ENCODE data around the gene HSPBAP1. TPM values are rescaled to one million over a fixed set of nuclear protein-coding genes. Genes with fewer than 3 reads are reported as not detected.

The HSPBAP1 gene
- total RNA-seq, 1 donor from 2014 or later: 6.6 TPM

DNA sequence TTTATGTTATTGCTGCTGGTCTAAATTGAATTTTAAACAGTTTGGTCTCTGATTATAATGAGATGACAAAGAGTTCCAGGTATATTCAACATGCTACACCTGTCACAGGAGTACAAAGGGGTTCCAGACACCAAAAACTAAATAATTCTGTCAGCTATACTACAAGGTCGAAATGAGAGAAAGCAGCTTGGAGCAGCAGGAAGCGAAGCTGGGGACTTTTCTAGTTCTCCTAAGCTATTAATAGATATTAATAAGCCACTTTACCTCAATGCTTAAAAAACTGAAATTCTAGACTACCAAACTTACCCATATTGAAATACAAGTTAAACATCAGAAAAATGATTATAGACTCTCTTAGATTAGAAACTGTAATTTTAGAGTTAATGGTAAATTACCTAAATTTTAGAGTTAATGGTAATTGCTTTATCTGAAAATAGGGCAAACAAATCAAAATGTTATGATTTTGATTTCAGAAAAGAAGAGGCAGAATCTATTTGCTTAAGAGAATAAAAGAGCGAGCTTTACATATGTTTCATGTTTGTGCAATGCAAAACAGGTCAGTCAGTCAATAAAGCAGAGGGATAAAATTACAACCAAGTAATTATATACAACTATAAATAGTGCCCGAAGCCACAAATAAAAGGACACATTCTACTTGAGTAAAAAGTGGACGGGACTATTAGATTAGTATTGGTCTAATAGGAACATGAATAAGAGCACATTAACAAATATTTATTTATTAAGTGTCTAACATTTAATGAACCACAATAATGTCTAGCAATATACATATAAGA, 16.8 kb downstream of the HSPBAP1 start:
- Mint-ChIP-seq H3K36me3 (ENCODE audit: low read depth) (peaks cover 5% of the 10 kb centered on the region), H3K4me1 (ENCODE audit: low read depth) (peaks cover 6% of the 10 kb centered on the region), H3K4me3 (ENCODE audit: low read depth) (no peak overlapping the region), H3K9me3 (no peaks in the 10 kb centered on the region), H3K27ac (no peak overlapping the region), H3K27me3 (ENCODE audit: low read depth) (no peaks in the 10 kb centered on the region)
- intact Hi-C loops (cut with micrococcal nuclease): no loop called here
- DNase-seq (ENCODE audit: low spot score): no peak

DNA sequence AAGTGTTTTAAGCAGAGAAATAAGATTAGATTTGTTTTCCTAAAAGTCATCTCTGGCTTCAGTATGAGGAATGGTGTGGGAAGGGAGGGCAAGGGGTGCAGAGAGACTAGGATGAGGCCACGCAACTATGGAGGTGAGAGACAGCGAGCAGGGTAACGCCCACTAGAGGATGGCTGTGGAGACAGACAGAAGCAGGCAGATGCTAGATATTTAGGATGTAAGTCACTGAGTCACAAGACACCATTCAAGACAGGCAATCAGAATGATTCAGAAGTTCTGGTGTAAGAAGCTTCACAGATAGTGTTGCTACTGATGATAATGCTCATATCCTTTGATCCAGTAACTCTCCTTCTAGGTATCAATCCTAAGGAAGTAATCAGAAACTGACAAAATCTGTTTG, 19.1 kb downstream of the HSPBAP1 start:
- no peak overlapping the region for H3K4me3 Mint-ChIP-seq (ENCODE audit: low read depth)
- peaks cover 3% of the 10 kb centered on the region for H3K36me3 Mint-ChIP-seq (ENCODE audit: low read depth)
- intact Hi-C loops (cut with micrococcal nuclease): no loop called here
- no peak overlapping the region for H3K27ac Mint-ChIP-seq
- H3K9me3 Mint-ChIP-seq: no peaks in the 10 kb centered on the region
- peaks cover 7% of the 10 kb centered on the region for H3K4me1 Mint-ChIP-seq (ENCODE audit: low read depth)
- no peaks in the 10 kb centered on the region for H3K27me3 Mint-ChIP-seq (ENCODE audit: low read depth)
- DNase-seq (ENCODE audit: low spot score): no peak

GRCh38 chr3:122773944-122774509, 19.6 kb downstream of the HSPBAP1 start:
- intact Hi-C loops (cut with micrococcal nuclease): no loop called here
- no peaks in the 10 kb centered on the region for H3K9me3 Mint-ChIP-seq
- H3K27ac Mint-ChIP-seq: no peak overlapping the region

DNA sequence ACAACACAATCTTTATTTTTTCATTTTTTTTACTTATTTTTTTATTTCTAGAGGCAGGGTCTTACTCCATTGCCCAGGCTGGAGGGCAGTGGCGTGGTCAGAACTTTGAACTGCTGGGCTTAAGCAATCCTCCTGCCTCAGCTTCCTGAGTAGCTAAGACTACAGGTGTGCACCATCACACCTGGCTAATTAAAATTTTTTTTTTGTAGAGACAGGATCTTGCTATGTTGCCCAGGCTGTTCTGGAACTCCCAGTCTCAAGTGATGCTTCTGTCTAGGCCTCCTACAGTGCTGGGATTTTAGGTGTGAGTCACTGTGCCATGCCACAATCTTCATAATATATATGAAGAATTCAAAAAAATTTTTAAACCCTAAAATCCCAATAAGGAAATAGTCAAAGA, 20.8 kb downstream of the HSPBAP1 start:
- Mint-ChIP-seq H3K4me3 (ENCODE audit: low read depth) (no peak overlapping the region), H3K36me3 (ENCODE audit: low read depth) (peaks cover 3% of the 10 kb centered on the region), H3K4me1 (ENCODE audit: low read depth) (peaks cover 10% of the 10 kb centered on the region), H3K27ac (no peak overlapping the region), H3K27me3 (ENCODE audit: low read depth) (no peaks in the 10 kb centered on the region), H3K9me3 (no peaks in the 10 kb centered on the region)
- DNase-seq (ENCODE audit: low spot score): no peak
- intact Hi-C loops (cut with micrococcal nuclease): no loop called here

More at GRCh38 chr3:122773944-122774509, 19.6 kb downstream of the HSPBAP1 start:
- DNase-seq (ENCODE audit: low spot score): no peak
- Mint-ChIP-seq H3K4me1 (ENCODE audit: low read depth) (peaks cover 10% of the 10 kb centered on the region), H3K36me3 (ENCODE audit: low read depth) (peaks cover 3% of the 10 kb centered on the region), H3K27me3 (ENCODE audit: low read depth) (no peaks in the 10 kb centered on the region), H3K4me3 (ENCODE audit: low read depth) (no peak overlapping the region)

GRCh38 chr3:122770521-122771202, 23.0 kb downstream of the HSPBAP1 start:
- Mint-ChIP-seq H3K27ac (no peak overlapping the region), H3K4me1 (ENCODE audit: low read depth) (peaks cover 10% of the 10 kb centered on the region), H3K4me3 (ENCODE audit: low read depth) (no peak overlapping the region), H3K36me3 (ENCODE audit: low read depth) (peaks cover 3% of the 10 kb centered on the region), H3K27me3 (ENCODE audit: low read depth) (no peaks in the 10 kb centered on the region), H3K9me3 (no peaks in the 10 kb centered on the region)
- intact Hi-C loops (cut with micrococcal nuclease): no loop called here
- DNase-seq (ENCODE audit: low spot score): no peak

DNA sequence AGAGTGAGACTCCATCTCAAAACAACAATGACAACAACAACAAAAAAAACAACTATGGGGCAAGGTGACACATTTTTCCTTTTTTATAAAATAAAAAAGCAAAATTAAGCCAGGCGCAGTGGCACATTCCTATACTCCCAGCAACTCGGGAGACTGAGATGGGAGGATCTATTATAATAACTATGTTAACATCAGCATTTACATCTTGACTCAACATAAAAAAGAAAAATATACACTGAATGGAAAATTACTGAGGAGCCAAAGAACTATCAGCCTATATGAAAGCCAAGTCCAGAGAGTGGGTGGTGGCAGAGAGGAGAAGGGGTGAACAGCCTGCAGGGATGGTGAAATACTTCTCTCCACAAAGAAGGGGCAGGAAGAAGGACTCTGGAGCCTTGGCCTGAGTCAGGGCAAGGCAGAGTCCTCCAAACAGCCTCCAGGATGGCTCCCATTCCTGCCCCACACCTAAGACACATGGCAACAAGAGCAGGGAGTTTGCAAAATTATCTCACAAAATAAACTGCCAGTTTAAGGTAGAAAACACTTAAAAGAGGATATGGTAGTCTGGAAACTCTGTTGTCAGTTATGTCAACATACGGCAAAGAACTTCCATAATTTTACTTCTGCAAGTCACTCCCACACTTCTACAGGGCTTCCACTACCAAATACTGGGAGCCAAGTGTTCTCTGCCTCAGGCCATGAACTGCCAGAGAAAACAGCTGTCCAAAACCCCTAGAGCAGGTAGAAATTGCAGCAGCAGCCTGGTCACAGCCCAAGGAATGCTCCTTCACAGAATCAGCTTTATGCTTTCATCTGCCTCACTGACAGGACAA, 25.9 kb downstream of the HSPBAP1 start:
- intact Hi-C loops (cut with micrococcal nuclease): no loop called here
- Mint-ChIP-seq H3K4me1 (ENCODE audit: low read depth) (peaks cover 4% of the 10 kb centered on the region), H3K9me3 (no peaks in the 10 kb centered on the region), H3K27ac (no peak overlapping the region), H3K27me3 (ENCODE audit: low read depth) (no peaks in the 10 kb centered on the region), H3K4me3 (ENCODE audit: low read depth) (no peak overlapping the region), H3K36me3 (ENCODE audit: low read depth) (peaks cover 3% of the 10 kb centered on the region)
- no peak for DNase-seq (ENCODE audit: low spot score)

- Mint-ChIP-seq H3K27me3 (ENCODE audit: low read depth) (no peaks in the 10 kb centered on the region), H3K4me3 (ENCODE audit: low read depth) (no peak overlapping the region), H3K4me1 (ENCODE audit: low read depth) (peaks cover 4% of the 10 kb centered on the region), H3K36me3 (ENCODE audit: low read depth) (peaks cover 3% of the 10 kb centered on the region), H3K9me3 (no peaks in the 10 kb centered on the region), H3K27ac (no peak overlapping the region)
- intact Hi-C loops (cut with micrococcal nuclease): no loop called here
- no peak for DNase-seq (ENCODE audit: low spot score)
Observed at GRCh38 chr3:122766430-122766829, 27.2 kb downstream of the HSPBAP1 start.

GRCh38 chr3:122760453-122761271, 33.0 kb downstream of the HSPBAP1 start:
- H3K27ac Mint-ChIP-seq: no peak overlapping the region
- no peak for DNase-seq (ENCODE audit: low spot score)
- no peaks in the 10 kb centered on the region for H3K36me3 Mint-ChIP-seq (ENCODE audit: low read depth)
- intact Hi-C loops (cut with micrococcal nuclease): no loop called here
- no peaks in the 10 kb centered on the region for H3K9me3 Mint-ChIP-seq
- H3K4me3 Mint-ChIP-seq (ENCODE audit: low read depth): no peak overlapping the region
- peaks cover 8% of the 10 kb centered on the region for H3K4me1 Mint-ChIP-seq (ENCODE audit: low read depth)
- H3K27me3 Mint-ChIP-seq (ENCODE audit: low read depth): no peaks in the 10 kb centered on the region

GRCh38 chr3:122758877-122759560, 34.6 kb downstream of the HSPBAP1 start:
- Mint-ChIP-seq H3K36me3 (ENCODE audit: low read depth) (peaks cover 8% of the 10 kb centered on the region), H3K4me1 (ENCODE audit: low read depth) (peaks cover 8% of the 10 kb centered on the region), H3K4me3 (ENCODE audit: low read depth) (no peak overlapping the region), H3K27ac (no peak overlapping the region), H3K27me3 (ENCODE audit: low read depth) (no peaks in the 10 kb centered on the region), H3K9me3 (no peaks in the 10 kb centered on the region)
- DNase-seq (ENCODE audit: low spot score): no peak
- intact Hi-C loops (cut with micrococcal nuclease): no loop called here

DNA sequence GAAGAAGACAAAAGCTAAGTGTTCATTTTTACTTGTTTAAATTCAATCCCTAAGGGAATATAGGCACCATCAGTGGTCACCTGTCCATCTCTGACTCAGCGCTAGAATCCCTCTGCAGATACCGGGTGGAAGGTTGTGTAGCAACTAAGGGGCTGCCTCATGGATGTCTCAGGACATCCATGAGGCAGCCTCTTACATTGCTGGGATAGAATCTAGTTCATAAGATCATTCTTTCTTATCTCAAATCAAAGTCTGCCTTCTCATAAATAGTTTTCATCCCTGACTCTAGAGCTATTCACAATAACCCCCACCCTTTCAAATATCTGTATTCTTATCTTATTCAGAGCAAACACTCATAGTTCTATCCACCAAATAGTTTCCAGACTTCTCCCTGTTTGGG, 38.1 kb downstream of the HSPBAP1 start:
- Mint-ChIP-seq H3K27ac (no peak overlapping the region), H3K27me3 (ENCODE audit: low read depth) (no peaks in the 10 kb centered on the region), H3K4me1 (ENCODE audit: low read depth) (peaks cover 8% of the 10 kb centered on the region), H3K9me3 (no peaks in the 10 kb centered on the region), H3K4me3 (ENCODE audit: low read depth) (no peak overlapping the region), H3K36me3 (ENCODE audit: low read depth) (peaks cover 8% of the 10 kb centered on the region)
- no peak for DNase-seq (ENCODE audit: low spot score)
- intact Hi-C loops (cut with micrococcal nuclease): no loop called here

DNA sequence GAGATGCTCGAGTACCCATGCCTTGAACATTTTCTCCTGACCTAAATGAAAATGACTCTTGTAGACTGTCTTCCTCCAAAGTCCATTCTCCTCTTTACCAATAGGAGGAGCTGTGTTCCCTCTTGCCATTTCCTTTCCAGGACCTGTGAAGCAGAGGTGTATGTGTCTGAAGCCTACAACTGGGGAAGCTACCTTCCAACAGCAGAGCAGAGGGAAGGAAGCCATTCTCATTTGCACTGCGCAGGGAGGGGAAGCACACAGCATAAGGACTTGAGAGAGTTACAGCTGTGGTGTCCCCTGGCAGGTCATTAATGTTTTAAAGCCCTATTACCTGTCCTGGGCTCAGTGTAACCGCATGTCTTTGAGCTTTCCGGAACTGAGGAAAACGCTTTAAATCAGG, 38.7 kb downstream of the HSPBAP1 start:
- Mint-ChIP-seq H3K36me3 (ENCODE audit: low read depth) (peaks cover 8% of the 10 kb centered on the region), H3K4me3 (ENCODE audit: low read depth) (no peak overlapping the region), H3K27me3 (ENCODE audit: low read depth) (no peaks in the 10 kb centered on the region), H3K4me1 (ENCODE audit: low read depth) (peaks cover 8% of the 10 kb centered on the region), H3K9me3 (no peaks in the 10 kb centered on the region), H3K27ac (no peak overlapping the region)
- intact Hi-C loops (cut with micrococcal nuclease): no loop called here
- no peak for DNase-seq (ENCODE audit: low spot score)

All from activated T-helper 2 cell treated with anti-CD3 and anti-CD28 coated beads, Interferon-gamma antibody, Interleukin-2, Interleukin-4, amounts not matched to agents 10 μg/mL and 5 μg/mL and 100 μg/mL, durations not matched to agents 14 hours and 24 hours and 36 hours (primary cell).